Stimulated activated CD4-positive, alpha-beta T cell treated with anti-CD3 and anti-CD28 coated beads, Interleukin-15, amount 100 ng/mL, for 1 hour (primary cell): ENCODE results near the gene CHCHD3.

Source experiments
- DNase-seq, 2 donors: peaks; one replicate each; pipeline ENCODE4 v3.0.0-alpha.2; 2020; ENCODE audit warnings: low read depth in 1 of 2, low spot score in 1 of 2

CHCHD3 gene

DNA sequence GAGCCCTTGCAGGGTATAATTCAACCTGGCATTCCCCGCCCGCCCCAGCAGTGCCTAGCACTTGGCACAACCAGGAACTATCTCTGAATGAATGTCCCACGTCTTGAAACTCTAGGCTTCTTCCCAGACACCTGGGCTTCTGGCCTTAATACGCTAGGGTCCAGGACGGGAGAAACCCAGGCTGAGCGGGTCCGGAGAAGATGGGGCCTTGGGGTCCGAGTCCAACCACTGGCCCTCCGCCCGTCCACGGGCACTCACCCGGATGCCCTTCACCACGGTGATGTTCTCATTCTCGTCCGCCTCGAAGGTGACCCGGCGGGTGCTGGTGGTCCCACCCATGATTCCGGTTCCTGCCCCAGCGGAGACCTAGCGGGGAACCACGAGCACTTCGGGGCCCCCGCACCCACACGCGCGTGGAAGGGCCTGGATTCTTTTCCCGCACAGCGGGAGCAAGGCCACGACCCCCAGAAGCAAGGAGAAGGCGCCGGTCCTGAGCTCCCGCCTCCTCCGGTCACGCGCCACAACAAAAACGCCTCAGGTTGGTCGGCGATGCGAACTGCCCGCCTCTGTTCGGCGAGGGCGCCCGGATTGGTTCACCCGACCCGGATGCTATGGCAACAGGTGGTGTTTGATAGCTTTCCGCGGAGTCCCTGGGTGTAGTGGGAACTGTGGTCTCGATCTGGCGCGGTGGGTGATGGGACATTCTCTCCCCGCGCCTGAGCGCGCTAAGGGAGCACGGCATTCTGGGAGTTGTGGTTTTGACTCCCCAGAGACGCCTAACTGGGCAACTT is at the start of gene CHCHD3:
TSS of gene CHCHD3 (minus strand) at position 492 of the 791 bp plus-strand sequence. CDS start at position 339, 153 bp downstream.
- DNase-seq: peak; percentile 88 to 91

DNA sequence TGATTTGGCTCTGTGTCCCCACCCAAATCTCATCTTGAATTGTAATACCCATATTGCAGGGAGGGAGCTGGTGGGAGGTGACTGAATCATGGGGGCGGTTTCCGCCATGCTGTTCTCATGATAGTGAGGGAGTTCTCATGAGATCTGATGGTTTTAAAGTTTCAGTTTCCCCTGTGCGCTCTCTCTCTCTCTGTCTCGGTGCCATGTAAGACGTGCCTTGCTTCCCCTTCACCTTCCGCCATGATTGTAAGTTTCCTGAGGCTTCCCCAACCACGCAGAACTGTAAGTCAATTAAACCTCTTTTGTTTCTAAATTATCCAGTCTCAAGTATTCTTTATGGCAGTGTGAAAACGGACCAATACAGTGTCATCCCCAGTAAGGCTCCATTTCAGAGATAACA is 48.3 kb upstream of the CHCHD3 start:
- no peak for DNase-seq

DNA sequence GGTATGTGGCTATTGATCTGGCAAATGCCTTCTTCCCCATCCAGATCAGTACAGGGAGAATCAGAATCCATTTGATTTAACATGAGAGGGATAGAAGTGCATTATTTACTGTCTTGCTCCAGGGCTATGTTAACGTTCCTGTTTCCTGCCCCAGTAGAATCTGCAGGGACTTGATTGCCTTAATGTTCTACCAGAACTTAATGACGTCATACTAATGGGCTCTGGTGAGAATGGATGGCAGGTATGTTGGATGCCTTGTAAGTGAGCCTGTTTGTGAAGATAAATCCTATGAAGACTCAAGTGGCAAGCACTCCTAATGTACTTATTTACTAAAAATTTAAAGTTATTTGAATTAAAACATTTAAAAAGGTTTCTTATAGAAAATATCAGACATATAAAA is 44.5 kb upstream of the CHCHD3 start:
- no peak for DNase-seq

DNA sequence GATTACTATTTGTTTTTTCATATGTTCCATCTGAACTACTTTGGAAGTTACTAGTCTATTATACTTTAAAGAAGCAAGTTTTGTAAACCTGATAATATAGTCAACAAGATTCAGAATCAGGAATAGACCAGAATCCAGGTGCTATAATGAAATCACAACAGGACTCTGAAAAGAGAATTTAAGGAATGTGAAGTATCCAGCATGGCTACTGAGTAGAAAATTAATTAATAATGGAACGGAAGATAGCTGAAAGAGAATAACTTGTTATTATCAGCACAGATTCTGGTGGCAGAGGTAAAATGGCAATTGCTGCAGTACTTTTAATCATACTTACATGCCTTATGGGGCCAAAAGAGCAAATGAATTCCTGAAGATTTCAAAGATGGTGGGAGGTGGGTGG is 43.1 kb upstream of the CHCHD3 start:
- no peak for DNase-seq

DNA sequence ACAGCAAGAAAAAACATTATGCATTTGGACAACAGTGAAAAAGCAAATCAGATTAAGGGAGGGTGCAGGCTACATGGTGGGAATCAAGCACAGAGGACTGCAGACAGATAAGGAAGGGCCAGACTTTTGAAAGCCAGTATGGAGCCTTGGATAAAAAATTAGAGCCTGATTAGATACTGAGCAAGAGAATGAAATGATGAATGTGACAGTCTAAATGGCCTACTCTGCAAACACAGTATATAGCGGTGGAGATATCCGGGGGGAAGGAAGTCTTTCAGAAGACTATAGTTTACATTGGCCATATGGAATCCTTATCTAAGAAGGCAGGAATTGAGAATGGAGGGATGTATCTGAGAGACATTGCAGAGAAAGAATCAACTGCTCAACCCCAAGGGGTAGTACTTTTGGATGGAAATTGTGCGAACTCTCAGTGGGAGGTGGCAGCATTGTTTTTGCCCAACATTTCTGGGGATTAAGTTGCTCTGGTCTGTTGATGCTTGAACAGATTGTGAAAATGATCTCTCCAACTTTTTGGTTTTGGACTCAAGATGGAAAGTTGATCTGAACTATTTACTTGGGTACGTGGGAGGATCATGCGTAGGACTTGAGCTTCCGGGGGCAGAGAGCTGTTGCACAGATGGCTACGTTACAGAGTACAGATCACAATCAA is 39.4 kb upstream of the CHCHD3 start:
- DNase-seq: no peak

DNA sequence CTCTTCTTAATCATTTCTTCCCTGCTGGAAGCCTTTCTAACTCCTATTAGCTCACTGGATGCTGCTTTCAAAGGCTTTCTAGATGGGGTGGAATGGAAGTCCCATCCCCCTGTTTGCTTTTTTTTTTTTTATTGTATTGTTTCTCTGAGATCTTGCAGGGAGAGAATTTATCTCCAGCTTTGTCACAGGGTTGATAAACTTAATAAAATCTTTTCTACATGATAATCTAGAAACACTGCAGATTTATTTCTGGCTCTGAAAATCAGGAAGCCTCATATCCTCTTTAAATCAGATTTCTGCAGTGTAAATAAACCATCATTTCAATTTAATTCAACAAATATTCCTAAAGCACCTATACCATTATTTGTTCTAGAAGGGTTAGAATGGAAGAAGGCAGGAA is 37.2 kb upstream of the CHCHD3 start:
- no peak for DNase-seq

DNA sequence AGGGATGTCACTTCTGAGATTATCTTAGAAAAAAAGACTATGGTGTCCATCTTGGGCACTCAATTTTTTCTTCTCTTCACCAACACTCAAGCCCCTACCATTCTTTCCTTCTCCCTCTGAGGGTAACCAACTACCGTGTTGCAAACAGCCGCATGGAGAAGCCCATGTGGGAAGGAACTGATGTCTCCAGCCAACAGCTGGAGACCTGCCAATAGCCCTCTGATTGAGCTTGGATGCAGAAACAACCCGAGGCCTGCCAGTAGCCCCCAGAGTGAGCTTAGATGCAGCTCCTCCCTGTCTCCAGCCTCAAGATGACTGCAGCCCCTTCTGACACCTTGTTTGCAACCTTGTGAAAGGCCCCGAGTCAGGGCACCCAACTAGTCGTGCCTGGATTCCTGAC is 36.4 kb upstream of the CHCHD3 start:
- no peak for DNase-seq

DNA sequence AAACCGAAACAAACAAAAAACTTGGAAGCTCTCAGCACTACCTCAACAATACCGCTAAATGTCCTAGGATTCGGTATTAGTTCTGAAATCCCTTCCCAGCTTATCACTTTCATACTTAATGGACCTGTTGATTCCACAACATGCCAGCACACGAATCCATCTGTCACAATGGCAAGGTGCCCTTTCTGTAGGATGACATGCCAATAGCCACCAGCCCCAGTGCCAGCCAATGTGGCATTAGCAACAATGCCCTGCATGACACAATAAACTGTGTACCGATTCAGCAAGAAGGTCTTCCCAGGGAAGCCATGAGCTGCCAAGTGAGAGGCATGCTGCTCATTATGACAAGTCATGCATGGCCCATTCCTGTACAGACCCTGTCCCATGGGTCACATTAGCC is 35.6 kb upstream of the CHCHD3 start:
- DNase-seq: no peak

DNA sequence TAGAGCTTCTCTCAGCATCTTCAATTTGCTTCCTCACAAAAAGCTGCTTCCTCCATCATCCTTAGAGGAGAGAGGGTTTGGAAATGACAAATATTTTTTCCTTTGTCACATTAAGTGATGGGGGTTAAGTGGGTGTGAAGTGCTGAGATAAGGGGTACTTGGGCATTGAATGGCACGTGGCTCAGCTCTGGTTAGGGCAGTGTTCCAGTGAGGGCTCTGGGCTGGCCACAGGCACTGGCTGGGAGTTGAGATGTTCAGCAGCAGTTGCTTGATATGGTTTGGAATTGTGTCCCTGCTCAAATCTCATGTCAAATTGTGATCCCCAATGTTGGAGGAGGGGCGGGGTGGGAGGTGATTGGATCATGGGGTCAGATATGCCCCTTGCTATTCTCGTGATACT is 33.7 kb upstream of the CHCHD3 start:
- DNase-seq: no peak

DNA sequence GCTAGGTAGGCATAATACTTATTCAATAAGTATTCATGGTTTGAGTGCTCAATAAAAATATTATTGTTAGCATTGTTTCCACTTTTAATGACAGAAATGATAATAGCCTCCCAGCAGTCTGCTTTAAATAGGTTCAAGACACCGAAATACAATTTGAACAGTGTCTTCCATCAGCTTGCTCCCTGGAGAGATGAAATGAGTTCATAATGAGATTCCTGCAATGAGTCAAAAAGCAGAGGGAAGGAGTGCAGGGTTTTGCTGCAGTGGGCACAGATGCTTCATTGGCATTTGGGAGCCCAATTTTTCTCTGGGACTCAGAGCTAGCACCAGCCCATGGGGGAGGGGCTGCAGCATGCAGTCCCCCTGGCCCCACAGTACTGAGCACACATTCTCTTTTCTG is 32.6 kb upstream of the CHCHD3 start:
- DNase-seq: no peak

DNA sequence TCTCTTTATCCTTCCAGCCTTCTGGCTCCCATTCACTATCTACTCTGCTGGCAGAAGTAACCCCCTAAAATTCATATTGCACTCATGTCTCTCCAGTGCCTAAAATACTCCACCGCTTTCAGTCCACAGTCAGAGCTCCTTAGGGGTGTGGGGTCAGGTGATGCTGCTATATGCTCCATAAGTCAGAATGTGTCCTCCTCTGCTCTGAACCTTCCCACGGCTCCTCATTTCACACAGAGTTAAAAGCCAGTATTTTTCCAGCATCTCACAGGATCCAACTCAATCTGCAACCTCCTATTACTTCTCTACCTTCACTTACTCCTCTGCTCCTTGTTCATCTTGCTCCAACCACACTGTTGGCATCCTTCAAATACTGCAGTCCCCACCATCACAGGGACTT is 31.1 kb upstream of the CHCHD3 start:
- DNase-seq: no peak

DNA sequence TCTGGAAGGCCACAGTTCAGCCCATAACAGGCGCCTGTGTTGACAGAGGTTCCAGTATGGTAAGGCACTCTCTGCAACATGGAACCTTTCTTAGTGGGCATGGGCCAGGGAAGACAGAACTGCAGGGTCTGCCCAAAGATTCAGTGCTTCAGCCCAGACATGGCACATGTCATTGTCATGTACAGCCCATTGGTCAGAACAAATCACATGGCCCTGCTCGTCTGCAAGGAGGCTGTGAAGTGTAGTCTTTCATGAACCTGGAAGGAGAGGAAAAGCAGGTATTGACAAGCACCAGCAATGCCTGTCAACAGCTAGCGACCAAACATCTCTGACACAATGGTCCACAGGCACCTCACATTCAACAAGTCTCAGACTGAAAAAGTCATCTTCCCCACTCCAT is 30.4 kb upstream of the CHCHD3 start:
- DNase-seq: no peak

DNA sequence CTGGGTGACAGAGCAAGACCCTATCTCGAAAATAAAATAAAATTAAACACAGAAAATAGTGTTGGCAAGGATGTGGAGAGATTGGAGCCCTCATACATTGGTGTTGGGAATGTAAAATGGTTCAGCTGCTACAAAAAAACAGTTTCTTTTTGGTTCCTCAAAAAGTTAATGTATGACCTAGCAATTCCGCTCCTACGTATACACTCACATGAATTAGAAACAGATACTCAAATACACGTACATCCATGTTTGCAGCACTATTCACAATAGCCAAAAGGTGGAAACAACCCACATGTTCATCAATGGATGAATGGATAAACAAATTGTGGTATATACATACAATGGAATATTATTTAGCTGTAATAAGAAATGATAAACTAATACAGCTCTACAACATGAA is 28.4 kb upstream of the CHCHD3 start:
- no peak for DNase-seq

DNA sequence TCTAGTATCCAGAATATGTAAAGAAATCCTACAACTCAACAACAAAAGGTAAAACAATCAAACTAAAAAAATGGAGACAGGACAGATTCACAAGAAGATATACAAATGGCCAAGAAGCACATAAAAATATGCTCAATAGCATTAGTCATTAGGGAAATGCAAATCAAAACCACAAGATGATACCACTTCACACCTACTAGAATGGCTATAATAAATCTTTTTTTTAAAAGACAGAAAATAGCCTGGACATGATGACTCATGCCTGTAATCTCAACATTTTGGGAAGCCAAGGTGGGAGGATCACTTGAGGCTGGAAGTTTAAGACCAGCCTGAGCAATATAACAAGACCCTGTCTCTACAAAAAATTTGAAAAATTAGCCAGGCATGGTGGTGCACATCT is 27.9 kb upstream of the CHCHD3 start:
- no peak for DNase-seq

DNA sequence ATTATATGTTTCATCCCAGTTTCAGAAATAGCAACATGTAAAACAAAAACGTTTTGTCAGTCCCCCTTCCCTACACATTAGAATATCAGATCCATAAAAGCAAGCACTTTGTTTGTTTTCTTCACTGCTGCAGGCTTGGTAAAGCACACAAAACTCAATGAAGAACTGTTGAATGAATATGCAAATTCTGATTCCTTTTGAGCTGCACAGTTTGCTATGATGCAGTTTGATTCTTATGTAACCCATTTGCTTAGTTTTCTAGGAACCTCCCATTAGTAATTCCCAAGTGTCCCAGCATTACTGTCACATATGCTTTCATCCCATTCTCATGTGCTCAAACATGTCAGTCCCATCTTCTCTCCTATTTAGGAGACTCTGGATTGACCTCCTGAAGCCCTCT is 26.1 kb upstream of the CHCHD3 start:
- no peak for DNase-seq

DNA sequence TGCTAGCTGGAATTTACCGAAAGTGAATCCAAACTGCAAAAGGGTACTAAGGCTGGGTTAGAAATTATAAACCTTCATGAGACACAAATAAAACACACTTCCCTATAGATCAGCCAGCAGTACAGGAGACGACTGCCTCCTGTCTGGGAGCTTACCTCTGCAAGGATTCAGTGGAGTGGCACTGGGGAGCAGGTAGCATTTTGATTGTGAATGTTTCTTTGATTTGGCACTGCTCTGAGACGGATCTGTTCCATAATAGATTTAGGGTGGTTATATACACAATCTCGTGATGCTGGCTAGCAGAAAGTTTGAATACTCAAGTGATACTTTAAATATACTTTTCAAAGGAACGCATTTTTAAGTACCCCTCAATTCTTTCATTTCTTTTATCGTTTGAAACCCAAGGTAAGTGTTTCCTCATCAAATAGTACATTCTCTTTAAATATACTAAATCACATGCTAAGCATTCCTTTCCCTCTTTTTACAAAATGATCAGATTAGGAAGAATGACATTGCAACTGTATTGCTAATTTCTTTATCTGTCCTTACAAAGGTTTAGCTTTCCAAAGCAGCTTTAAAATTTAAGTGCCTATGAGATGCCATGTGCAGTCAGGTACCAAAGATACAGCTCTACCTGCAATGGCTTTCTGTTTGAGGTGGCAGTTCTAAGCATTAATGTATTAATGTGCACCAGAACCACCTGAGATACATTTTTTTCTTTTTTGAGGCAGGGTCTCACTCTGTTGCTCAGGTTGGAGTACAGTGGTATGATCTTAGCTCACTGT is 20.6 kb upstream of the CHCHD3 start:
- DNase-seq: no peak

DNA sequence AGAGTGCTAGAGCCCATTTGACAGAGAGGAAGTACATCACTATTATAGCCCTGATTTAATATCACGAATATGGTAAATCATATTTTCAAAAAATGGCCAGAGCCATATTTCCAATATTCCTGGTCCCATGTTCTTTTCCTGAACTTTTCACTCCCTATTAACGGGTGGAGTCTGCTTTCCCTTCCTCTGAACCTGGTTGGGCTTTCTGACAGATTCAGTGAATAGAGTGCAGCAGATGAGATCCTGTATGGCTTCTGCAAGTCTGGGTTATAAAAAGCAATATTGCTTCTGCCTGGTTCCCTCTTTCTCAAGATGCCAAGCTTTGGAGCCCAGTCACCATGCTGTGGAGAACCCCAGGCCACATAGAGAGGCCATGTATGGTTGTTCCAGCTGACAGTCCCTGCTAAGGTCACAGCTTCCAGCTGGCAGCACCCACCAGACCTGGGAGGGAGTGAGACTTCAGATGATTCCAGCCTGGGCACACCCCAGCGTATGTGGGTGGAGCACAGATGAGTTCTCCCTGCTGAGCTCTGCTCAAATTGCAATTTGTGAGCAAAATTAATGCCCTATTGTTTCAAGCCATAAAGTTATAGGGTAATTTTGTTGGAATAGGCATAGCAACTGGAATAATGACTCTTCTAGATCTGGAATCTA is 17.9 kb upstream of the CHCHD3 start:
- DNase-seq: no peak

DNA sequence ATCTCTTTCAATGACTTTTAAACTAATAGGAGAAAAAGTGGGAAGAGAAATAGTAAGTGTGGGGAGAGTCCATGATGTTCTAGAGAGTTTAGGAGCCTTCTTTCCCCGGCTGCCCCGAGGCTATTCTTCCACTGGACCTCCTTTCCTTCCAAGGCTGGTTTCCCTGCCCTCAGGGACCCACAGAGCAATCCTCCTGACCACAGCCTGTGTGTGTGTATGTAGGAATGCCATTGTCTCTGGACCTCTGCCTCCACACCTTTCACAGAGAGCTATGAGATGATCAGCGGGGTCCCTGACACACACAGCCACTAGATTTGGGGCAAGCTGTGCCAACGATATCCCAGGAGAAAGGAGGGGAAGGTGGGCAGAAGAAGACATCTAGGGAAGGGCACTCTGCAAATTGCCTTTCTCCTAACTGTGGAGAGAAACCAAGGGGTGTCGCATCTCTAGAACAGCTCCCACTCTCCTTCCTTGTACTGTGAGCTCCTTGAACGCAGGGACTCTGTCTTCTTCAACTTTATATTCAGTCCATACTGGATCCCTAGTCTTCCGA is 13.3 kb upstream of the CHCHD3 start:
- DNase-seq: no peak

DNA sequence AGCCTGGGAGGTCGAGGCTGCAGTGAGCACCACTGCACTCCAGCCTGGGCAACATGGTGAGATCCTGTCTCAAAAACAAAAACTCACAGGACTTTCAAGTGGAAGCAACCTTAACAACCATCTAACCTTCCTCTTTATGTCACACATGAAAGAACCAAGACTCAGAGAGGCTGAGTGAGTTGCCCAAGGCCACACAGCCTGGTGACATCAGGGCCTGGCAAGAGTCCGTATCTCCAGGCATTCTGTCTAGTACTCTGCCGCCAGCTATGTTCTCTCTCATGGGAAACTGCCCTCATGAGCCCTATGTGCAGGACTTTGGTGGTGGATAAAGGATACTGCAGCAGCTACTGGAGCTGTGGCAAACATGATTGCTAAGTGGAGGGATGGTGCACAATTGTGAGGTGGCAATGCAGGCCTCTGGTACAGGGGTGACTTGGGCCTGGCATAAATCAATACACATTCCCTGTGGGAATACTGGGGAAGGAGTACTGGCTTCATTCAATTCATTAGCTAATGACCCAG is 10.1 kb upstream of the CHCHD3 start:
- DNase-seq: no peak

DNA sequence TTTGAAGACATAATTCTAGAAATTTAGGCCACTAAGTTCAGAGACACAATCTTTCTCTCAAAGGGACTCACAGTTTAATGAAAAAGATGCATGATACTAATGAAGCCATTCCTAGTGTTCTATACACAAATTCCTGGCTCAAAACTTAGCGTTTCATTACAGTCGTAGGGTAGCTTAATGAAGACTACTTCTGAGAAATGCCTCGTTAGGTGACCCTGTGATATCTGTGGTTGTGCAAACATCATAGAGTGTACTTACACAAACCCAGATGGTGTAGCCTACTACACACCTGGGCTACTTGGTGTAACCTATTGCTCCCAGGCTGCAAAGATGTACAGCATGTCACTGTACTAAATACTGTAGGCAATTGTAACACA is 488 bp upstream of the CHCHD3 start:
- DNase-seq: no peak

DNA sequence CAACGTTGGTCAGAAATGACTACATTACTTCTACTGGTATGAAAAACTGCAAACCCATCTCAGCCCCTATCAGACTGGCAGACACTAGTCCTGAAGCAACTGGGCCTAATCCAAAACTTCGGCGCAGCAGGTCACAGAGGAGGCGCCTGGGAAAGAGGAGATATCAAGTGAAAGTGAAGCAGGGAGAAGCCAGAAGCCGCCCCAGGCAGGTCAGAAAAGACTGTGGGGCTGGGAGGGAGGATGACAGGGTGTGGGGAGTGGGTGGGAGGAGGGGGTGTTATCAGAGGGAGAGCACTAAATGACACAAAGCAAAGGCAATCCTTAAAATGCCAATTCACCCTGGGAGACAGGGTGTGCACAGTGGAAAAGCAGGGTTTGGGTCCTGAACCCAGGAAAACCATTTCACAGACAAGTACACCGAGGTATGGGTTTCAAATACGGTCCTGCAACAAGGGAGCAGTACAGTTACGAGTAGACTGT is 731 bp downstream of the CHCHD3 start:
- no peak for DNase-seq
